Heart left ventricle (tissue), 13 donors: ENCODE measurements around the gene IL22.
A peak's percentile ranks its signal among the peaks of the same experiment; 100 is the strongest.

Source experiments
- POLR2A ChIP-seq, 2 donors: fragments of 450-650 bp; IDR thresholded peaks; one replicate each; pipeline ENCODE4 v1.6.1; 2017; ENCODE audit warnings: antibody characterized with exemption in 2 of 2, mild to moderate bottlenecking in 2 of 2, moderate library complexity in 2 of 2
- TF ChIP-seq, protein P1 (sequence below), 12 donors: fragments of 200-600 bp; sonication (generic) in 4 of 12; IDR thresholded peaks; one replicate each; pipeline versions ENCODE4 v1.5.0 to v1.8.0; 2018 to 2022; ENCODE audit warnings: antibody characterized with exemption in 12 of 12, mild to moderate bottlenecking in 5 of 12
- donor health status: ischemic (EF 13 %, LVEDD 7.1; RV severe dilation, severe dysfunction).
- donor health status: DM: no; HTN: yes; CAD: no.
- donor health status: DM: no; HTN: no; CAD: no.
- donor health status: ischemic (EF 25% LVEDD 6.9; RV normal size, moderate dysfunction).
- donor health status: ischemic (EF 25% LVEDD 5.7; RV mildly dilated, moderate dysfunction).
- donor health status: ischemic (EF 35%, LVEDD 5.7; RV mildly dilated, moderate dysfunction).
- donor health status: nonischemic (EF 11% LVEDD 7.7; RV severe dilation, severe dysfunction).
- donor health status: DM: yes; HTN: yes; CAD: no.
- donor health status: PGD.
- donor health status: ischemic (EF 29% LVEDD 5.4; RV normal size, mild dysfunction).
- donor health status: nonischemic (EF 23%, LVEDD 6.1; RV moderate dilation, normal function).

DNA sequence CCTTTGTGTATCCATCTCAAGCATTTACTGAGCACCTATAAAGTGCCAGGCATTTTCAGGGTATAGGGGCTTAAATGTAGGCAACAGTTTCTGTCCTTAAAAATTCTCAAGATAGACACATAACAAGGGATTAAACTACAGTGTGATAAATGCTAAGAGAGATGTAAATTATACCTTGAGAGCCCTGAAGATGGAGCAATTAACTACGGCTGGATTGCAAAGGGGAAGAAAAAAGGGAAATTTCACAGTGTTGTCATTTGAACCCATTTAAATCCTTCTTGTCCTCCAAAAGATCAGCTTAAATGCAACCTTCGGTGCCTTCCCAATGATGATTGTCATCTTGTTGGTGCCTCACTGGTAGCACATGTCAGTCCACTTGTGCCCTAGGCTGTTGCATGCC, 16.3 kb downstream of the IL22 start:
- TF ChIP-seq, protein P1, sequence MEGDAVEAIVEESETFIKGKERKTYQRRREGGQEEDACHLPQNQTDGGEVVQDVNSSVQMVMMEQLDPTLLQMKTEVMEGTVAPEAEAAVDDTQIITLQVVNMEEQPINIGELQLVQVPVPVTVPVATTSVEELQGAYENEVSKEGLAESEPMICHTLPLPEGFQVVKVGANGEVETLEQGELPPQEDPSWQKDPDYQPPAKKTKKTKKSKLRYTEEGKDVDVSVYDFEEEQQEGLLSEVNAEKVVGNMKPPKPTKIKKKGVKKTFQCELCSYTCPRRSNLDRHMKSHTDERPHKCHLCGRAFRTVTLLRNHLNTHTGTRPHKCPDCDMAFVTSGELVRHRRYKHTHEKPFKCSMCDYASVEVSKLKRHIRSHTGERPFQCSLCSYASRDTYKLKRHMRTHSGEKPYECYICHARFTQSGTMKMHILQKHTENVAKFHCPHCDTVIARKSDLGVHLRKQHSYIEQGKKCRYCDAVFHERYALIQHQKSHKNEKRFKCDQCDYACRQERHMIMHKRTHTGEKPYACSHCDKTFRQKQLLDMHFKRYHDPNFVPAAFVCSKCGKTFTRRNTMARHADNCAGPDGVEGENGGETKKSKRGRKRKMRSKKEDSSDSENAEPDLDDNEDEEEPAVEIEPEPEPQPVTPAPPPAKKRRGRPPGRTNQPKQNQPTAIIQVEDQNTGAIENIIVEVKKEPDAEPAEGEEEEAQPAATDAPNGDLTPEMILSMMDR (IDR thresholded peaks at IDR 0.05): peak in 4 of 12 donors; percentile 7 to 34 (median 22)
- TF ChIP-seq POLR2A (IDR thresholded peaks at IDR 0.05): no peak
